RWPE1 (cell line): ENCODE measurements around the gene PSG1.
"Not testable (repeated sequence)": the region's sequence is repeated elsewhere in the genome, so short reads cannot be mapped to it uniquely, and the experiment has no call there.

Experiments used
- CTCF ChIA-PET: fragments of 350-600 bp; sonication (Branson Sonifier 250); formaldehyde crosslinking; extraction: SDS; loops from one replicate; lab custom pipeline; 2021; lab: Yijun Ruan, JAX
- POLR2A ChIA-PET: fragments of 400-600 bp; formaldehyde crosslinking; extraction: SDS; loops from one replicate; lab custom pipeline; 2020; ENCODE audit warnings: antibody characterized with exemption; ENCODE audit not compliant: low non-redundant PET; lab: Yijun Ruan, JAX
- DNase-seq: peaks from one replicate; pipeline ENCODE4 v3.0.0; 2012; ENCODE audit warnings: low spot score
- H3K27ac ChIP-seq: fragments of 450-650 bp; 2 replicates; pipeline ENCODE4 v1.5.1; 2017
- CTCF ChIP-seq: fragments of 450-650 bp; conservative IDR thresholded peaks from 2 replicates; pipeline ENCODE4 v1.5.1; 2017; ENCODE audit warnings: low read depth, mild to moderate bottlenecking

Gene PSG1

GRCh38 chr19:42879613-42880012 lies at the start of gene PSG1:
TSS of gene PSG1 (minus strand) at chr19:42879713. CDS start at chr19:42879581, 132 bp downstream.
- ChIA-PET POLR2A (no interaction called here), CTCF (interaction anchor here (0.6 kb wide), 2 partner anchors 39 to 357 kb away, joined by 3 to 4 read pairs; no protein-coding TSS in a partner anchor)
- no peak for TF ChIP-seq CTCF
- DNase-seq = no peak
- H3K27ac ChIP-seq = no peak within 1 kb of the TSS; the same call in 1 of the 2 replicates

GRCh38 chr19:42928896-42929295 lies 49.4 kb upstream of the PSG1 start:
- ChIA-PET CTCF (interaction anchor here (0.9 kb wide), 1 partner anchor 11 kb away, joined by 3 read pairs; the partner anchor contains the start of gene PSG6), POLR2A (no interaction called here)
- no peak overlapping the region for H3K27ac ChIP-seq
- DNase-seq = no peak
- no peak for TF ChIP-seq CTCF

GRCh38 chr19:42926781-42927180 lies 47.3 kb upstream of the PSG1 start:
- no peak for TF ChIP-seq CTCF
- CTCF ChIA-PET = no interaction called here
- H3K27ac ChIP-seq = no peak overlapping the region

GRCh38 chr19:42923106-42923505 lies 43.6 kb upstream of the PSG1 start:
- DNase-seq = peak; percentile 10
- CTCF ChIA-PET = interaction anchor here (0.6 to 0.9 kb wide), 3 partner anchors 38 to 1057 kb away, joined by 3 to 4 read pairs (median 4); no protein-coding TSS in a partner anchor
- TF ChIP-seq CTCF = peak; percentile 74
- POLR2A ChIA-PET, H3K27ac ChIP-seq: not testable (repeated sequence)

More at GRCh38 chr19:42926781-42927180, 47.3 kb upstream of the PSG1 start:
- POLR2A ChIA-PET = no interaction called here
- no peak for DNase-seq

- DNase-seq, POLR2A ChIA-PET, H3K27ac ChIP-seq, CTCF ChIA-PET: not testable (repeated sequence)
These were observed 41.5 kb upstream of the PSG1 start for GRCh38 chr19:42920971-42921370.

- no peak for DNase-seq
- CTCF ChIA-PET = no interaction called here
- no peak overlapping the region for H3K27ac ChIP-seq
- no peak; the same call in 1 of the 2 replicates for TF ChIP-seq CTCF
- POLR2A ChIA-PET = no interaction called here
These were observed 40.2 kb upstream of the PSG1 start for GRCh38 chr19:42919757-42920079.

GRCh38 chr19:42919070-42919756 lies 39.7 kb upstream of the PSG1 start:
- CTCF ChIA-PET = interaction anchor here (0.7 kb wide), 1 partner anchor 40 kb away, joined by 3 read pairs; the partner anchor contains the start of gene PSG1
- H3K27ac ChIP-seq, POLR2A ChIA-PET, DNase-seq: not testable (repeated sequence)
- TF ChIP-seq CTCF = 0 out of 2 replicates have a peak, but pooled peaks have one; percentile 21

- POLR2A ChIA-PET, H3K27ac ChIP-seq, DNase-seq: not testable (repeated sequence)
- CTCF ChIA-PET = interaction anchor here (0.7 to 1.1 kb wide), 2 partner anchors 11 to 39 kb away, joined by 3 read pairs; partner anchors contain the start of gene PSG1
These were observed 39.0 kb upstream of the PSG1 start for GRCh38 chr19:42918377-42919069.

- CTCF ChIA-PET = interaction anchor here (1.1 kb wide), 1 partner anchor 11 kb away, joined by 3 read pairs; no protein-coding TSS in a partner anchor
- H3K27ac ChIP-seq, POLR2A ChIA-PET, DNase-seq: not testable (repeated sequence)
These were observed 38.1 kb upstream of the PSG1 start, which contains the start of gene PSG6 for GRCh38 chr19:42917634-42918033. TSS of gene PSG6 (minus strand) at chr19:42917894. CDS start at chr19:42917792, 102 bp downstream.
